ENCODE results near the gene PRR16.

GRCh38 chr5:120503341-120503740 is 39.2 kb downstream of the PRR16 start:
- TF ChIP-seq, protein P1, sequence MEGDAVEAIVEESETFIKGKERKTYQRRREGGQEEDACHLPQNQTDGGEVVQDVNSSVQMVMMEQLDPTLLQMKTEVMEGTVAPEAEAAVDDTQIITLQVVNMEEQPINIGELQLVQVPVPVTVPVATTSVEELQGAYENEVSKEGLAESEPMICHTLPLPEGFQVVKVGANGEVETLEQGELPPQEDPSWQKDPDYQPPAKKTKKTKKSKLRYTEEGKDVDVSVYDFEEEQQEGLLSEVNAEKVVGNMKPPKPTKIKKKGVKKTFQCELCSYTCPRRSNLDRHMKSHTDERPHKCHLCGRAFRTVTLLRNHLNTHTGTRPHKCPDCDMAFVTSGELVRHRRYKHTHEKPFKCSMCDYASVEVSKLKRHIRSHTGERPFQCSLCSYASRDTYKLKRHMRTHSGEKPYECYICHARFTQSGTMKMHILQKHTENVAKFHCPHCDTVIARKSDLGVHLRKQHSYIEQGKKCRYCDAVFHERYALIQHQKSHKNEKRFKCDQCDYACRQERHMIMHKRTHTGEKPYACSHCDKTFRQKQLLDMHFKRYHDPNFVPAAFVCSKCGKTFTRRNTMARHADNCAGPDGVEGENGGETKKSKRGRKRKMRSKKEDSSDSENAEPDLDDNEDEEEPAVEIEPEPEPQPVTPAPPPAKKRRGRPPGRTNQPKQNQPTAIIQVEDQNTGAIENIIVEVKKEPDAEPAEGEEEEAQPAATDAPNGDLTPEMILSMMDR (conservative IDR thresholded peaks at IDR 0.05; ENCODE audit: low read depth in 2 of 2) = no peak
- TF ChIP-seq EZH2 (IDR thresholded peaks at IDR 0.05; ENCODE audit: low read depth, unreplicated experiment) (no peak), POLR2AphosphoS5 (IDR thresholded peaks at IDR 0.05; ENCODE audit: low read depth) (no peak), EZH2phosphoT487 (IDR thresholded peaks at IDR 0.05; ENCODE audit: unreplicated experiment) (no peak)

Data from GM23338 (cell line).